ENCODE data around the gene TUBB. TPM values are rescaled to one million over a fixed set of nuclear protein-coding genes. Genes with fewer than 3 reads are reported as not detected.
A peak's percentile ranks its signal among the peaks of the same experiment; 100 is the strongest.

The TUBB gene
- total and polyA plus RNA-seq, 9 of the 15 experiments (the other 6 are each of a cell fraction or from before 2014, with no cell fraction given), result 971 to 2,870 (median 1,478) TPM

DNA sequence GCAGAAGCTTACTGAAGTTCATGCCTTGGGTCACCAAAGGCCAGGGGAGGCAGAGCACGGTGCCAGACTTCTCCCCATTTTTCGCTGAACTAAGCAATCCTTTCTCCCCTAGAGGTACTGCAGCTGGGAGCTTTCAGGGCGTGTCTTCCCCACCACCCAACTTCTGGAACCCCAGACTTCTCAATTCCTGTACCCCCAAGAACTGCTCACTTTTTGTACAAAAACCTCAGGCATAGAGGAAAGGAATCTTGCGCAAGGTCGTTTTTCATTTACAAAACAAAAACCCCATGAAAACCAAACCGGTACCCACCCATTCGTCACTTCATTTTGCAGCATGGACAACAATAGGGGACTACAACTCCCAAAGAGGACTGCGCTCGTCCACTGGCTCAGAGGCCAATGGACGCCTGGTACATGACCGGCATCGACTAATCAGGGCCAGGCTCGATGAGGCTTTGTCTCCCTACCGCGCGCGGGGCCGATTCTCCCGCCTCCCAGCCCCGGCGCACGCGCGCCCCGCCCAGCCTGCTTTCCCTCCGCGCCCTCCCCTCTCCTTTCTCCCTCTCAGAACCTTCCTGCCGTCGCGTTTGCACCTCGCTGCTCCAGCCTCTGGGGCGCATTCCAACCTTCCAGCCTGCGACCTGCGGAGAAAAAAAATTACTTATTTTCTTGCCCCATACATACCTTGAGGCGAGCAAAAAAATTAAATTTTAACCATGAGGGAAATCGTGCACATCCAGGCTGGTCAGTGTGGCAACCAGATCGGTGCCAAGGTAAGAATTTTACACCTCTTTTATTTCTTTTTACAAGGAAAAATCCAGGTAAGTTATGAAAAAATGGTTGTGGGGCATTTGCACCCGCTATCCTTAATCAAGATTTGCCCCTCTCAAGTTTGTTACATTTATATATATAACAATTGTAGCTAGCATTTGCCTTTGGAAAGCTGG is at the start of gene TUBB (continued):
- TF ChIP-seq ZNF274 (IDR thresholded peaks at IDR 0.05; ENCODE audit: borderline replicate concordance, low read depth, low read length) (no peak), ZFP91 (CRISPR knock-in tag; IDR thresholded peaks at IDR 0.05) (no peak), FOXK1 (CRISPR knock-in tag; IDR thresholded peaks at IDR 0.05; ENCODE audit: borderline replicate concordance) (no peak), MITF (IDR thresholded peaks at IDR 0.05) (no peak), ZNF740 (CRISPR knock-in tag; IDR thresholded peaks at IDR 0.05) (no peak), ZNF740 (tag; IDR thresholded peaks at IDR 0.05) (no peak), RFX5 (IDR thresholded peaks at IDR 0.05; ENCODE audit: low read depth, low read length) (0 out of 2 replicates have a peak, but pooled peaks have one; percentile 3), SRF (CRISPR knock-in tag; IDR thresholded peaks at IDR 0.05) (peak in 1 of 2 experiments; percentile 32; a peak in 1 of 4 replicates), ELF4 (CRISPR knock-in tag; IDR thresholded peaks at IDR 0.05) (no peak), NBN (IDR thresholded peaks at IDR 0.05; ENCODE audit: low read depth) (no peak), GATAD2B (IDR thresholded peaks at IDR 0.05; ENCODE audit: borderline replicate concordance) (no peak; the same call in 1 of the 2 replicates), PHB (CRISPR knock-in tag; IDR thresholded peaks at IDR 0.05) (no peak), POLR2G (IDR thresholded peaks at IDR 0.05; ENCODE audit: low read depth, low read length) (peak; percentile 89), HCFC1 (IDR thresholded peaks at IDR 0.05; ENCODE audit: low read depth, low read length) (peak; percentile 92), ZNF41 (CRISPR knock-in tag; conservative IDR thresholded peaks at IDR 0.05) (no peak), TARDBP (IDR thresholded peaks at IDR 0.05) (peak; percentile 77; the same call in 1 of the 2 replicates), POLR3A (IDR thresholded peaks at IDR 0.05; ENCODE audit: borderline replicate concordance, extremely low read depth, insufficient read depth, insufficient read length) (no peak), THAP7 (CRISPR knock-in tag; IDR thresholded peaks at IDR 0.05) (no peak), SIX5 (IDR thresholded peaks at IDR 0.05; ENCODE audit: borderline replicate concordance in 1 of 2, insufficient read depth in 1 of 2, low read depth in 1 of 2, low read length in 2 of 2) (peak; percentile 75 to 77; a peak in 3 of 4 replicates), NFE2L1 (tag; IDR thresholded peaks at IDR 0.05; ENCODE audit: borderline replicate concordance, low read depth) (no peak)
- TF ChIP-seq, protein P1, sequence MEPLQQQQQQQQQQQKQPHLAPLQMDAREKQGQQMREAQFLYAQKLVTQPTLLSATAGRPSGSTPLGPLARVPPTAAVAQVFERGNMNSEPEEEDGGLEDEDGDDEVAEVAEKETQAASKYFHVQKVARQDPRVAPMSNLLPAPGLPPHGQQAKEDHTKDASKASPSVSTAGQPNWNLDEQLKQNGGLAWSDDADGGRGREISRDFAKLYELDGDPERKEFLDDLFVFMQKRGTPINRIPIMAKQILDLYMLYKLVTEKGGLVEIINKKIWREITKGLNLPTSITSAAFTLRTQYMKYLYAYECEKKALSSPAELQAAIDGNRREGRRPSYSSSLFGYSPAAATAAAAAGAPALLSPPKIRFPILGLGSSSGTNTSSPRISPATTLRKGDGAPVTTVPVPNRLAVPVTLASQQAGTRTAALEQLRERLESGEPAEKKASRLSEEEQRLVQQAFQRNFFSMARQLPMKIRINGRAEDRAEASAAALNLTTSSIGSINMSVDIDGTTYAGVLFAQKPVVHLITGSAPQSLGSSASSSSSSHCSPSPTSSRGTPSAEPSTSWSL (CRISPR knock-in tag; IDR thresholded peaks at IDR 0.05; ENCODE audit: borderline replicate concordance), result no peak

All from K562 (cell line).